Spleen (tissue), 11 donors: Measurements from ENCODE around the gene HYAL2. TPM values are rescaled to one million over a fixed set of nuclear protein-coding genes. Genes with fewer than 3 reads are reported as not detected.
"Not testable (repeated sequence)": the region's sequence is repeated elsewhere in the genome, so short reads cannot be mapped to it uniquely, and the experiment has no call there.

Experiments used
- DNase-seq: peaks from one replicate; pipeline ENCODE4 v3.0.0-alpha.2; 2020
- H3K27ac ChIP-seq, 8 donors: fragments of 200-600 bp; sonication (generic) in 7 of 8; 1 replicate in 4 of 8; 2 replicates in 4 of 8; pipeline versions ENCODE4 v1.5.0 to v1.8.0; 2016 to 2021; ENCODE audit warnings: inconsistent platforms in 4 of 8, mild to moderate bottlenecking in 4 of 8, moderate library complexity in 1 of 8
- H3K27me3 ChIP-seq, 7 donors: fragments of 200-600 bp; sonication (generic) in 6 of 7; replicated peaks in 1 of 7; 1 replicate in 4 of 7; 2 replicates in 3 of 7; pipeline versions ENCODE4 v1.5.0 to v1.8.0; 2016 to 2021; ENCODE audit warnings: inconsistent platforms in 3 of 7, mild to moderate bottlenecking in 1 of 7
- H3K36me3 ChIP-seq, 6 donors: fragments of 200-600 bp; sonication (generic) in 5 of 6; 1 replicate in 4 of 6; 2 replicates in 2 of 6; pipeline versions ENCODE4 v1.5.0 to v1.8.0; 2016 to 2021; ENCODE audit warnings: inconsistent platforms in 2 of 6
- H3K4me1 ChIP-seq, 6 donors: fragments of 200-600 bp; sonication (generic) in 5 of 6; 1 replicate in 3 of 6; 2 replicates in 3 of 6; pipeline versions ENCODE4 v1.5.0 to v1.8.0; 2016 to 2021; ENCODE audit warnings: inconsistent platforms in 3 of 6
- H3K4me3 ChIP-seq, 8 donors: fragments of 200-600 bp; sonication (generic) in 7 of 8; 1 replicate in 4 of 8; 2 replicates in 4 of 8; pipeline versions ENCODE4 v1.5.0 to v1.8.0; 2016 to 2021; ENCODE audit warnings: inconsistent platforms in 4 of 8, mild to moderate bottlenecking in 4 of 8, moderate library complexity in 2 of 8
- H3K9me3 ChIP-seq, 8 donors: fragments of 200-600 bp; sonication (generic) in 7 of 8; 1 replicate in 4 of 8; 2 replicates in 4 of 8; pipeline versions ENCODE4 v1.5.0 to v1.8.0; 2016 to 2021; ENCODE audit warnings: inconsistent platforms in 4 of 8
- POLR2A ChIP-seq, 3 donors: fragments of 450-650 bp; IDR thresholded peaks; one replicate each; pipeline ENCODE4 v1.5.1; 2017; ENCODE audit warnings: antibody characterized with exemption in 3 of 3, mild to moderate bottlenecking in 1 of 3
- POLR2AphosphoS5 ChIP-seq, 3 donors: sonication (generic); formaldehyde crosslinking; IDR thresholded peaks; one replicate each; pipeline ENCODE4 v1.5.1; 2017; ENCODE audit warnings: antibody characterized with exemption in 3 of 3
- WGBS, 5 donors: extraction: QIAGEN DNeasy Blood & Tissue Kit in 3 of 5; methylation state at CpG; one replicate each; pipeline versions ENCODE4 v1.1.5 to v1.1.7; 2013 to 2018; 5-methylcytosine and 5-hydroxymethylcytosine counted together
- intact Hi-C: fragments of 100-400 bp; cut with DNase I; formaldehyde crosslinking; loops from one replicate; pipeline ENCODE4 v1.15.0; 2023; ENCODE audit warnings: low total_unique reads
- polyA plus RNA-seq, 3 donors: library from polyadenylated mRNA; stranded (reverse); fragments of 200-250 nt; gene quantifications; one replicate each; pipeline ENCODE4 v1.2.1, GENCODE V29; 2013
- total RNA-seq, 7 donors: library from RNA; depleted of rRNA in 3 of 7; stranded (reverse); fragments of >200 nt in 3 of 7; fragmentation: NEBNext Ultra II Directional in 4 of 7; extraction: Animal tissue kit (Norgen Biotek cat#: 25700) in 4 of 7; gene quantifications; one replicate each; pipeline versions ENCODE4 v1.1.0 to v1.2.1, GENCODE V29; 2016 to 2021
- TF ChIP-seq, protein P1 (sequence below), 11 experiments: fragments of 200-600 bp in 7 of 11; fragments of 450-650 bp in 4 of 11; sonication (generic) in 4 of 11; IDR thresholded peaks in 8 of 11; conservative IDR thresholded peaks in 3 of 11; 1 replicate in 7 of 11; 2 replicates in 4 of 11; pipeline versions ENCODE4 v1.4.0 to v1.8.0; 2016 to 2021; ENCODE audit warnings: antibody characterized with exemption in 11 of 11, inconsistent platforms in 4 of 11, mild to moderate bottlenecking in 1 of 11
- donor health status: healthy with polysubstance abuse.
- donor health status: DM: no; HTN: no; CAD: no; lungs with moderate emphysema.
- donor health status: DM: no; HTN: no; CAD: no.
- donor health status: Bipolar disorder and iron deficiency.
- donor health status: healthy.
- donor health status: DM: no; HTN: no; CAD: no.
- donor health status: DM: yes; HTN: yes; CAD: no.

HYAL2 gene
- total and polyA plus RNA-seq, 10 donors, result 108 to 746 (median 322) TPM

GRCh38 chr3:50314816-50315215, 7.7 kb downstream of the HYAL2 start:
- TF ChIP-seq POLR2AphosphoS5 (IDR thresholded peaks at IDR 0.05) (peak in 2 of 3 donors; percentile 48 to 67), POLR2A (IDR thresholded peaks at IDR 0.05) (no peak)
- Histone ChIP-seq H3K4me1 (peaks cover 6 to 73% (median 49%) of the 10 kb centered on the region in 6 donors), H3K27me3 (no peaks in the 10 kb centered on the region), H3K36me3 (peaks cover 2 to 53% (median 24%) of the 10 kb centered on the region in 6 donors), H3K4me3 (peak overlapping the region in 1 of 8 donors; percentile 11), H3K27ac (peak overlapping the region in 5 of 8 donors; percentile 13 to 93 (median 50)), H3K9me3 (no peaks in the 10 kb centered on the region)
- 91 to 96% (median 91%) methylated on average over 4 of the region's 4 CpGs for WGBS, 5 donors
- DNase-seq, result no peak
- intact Hi-C loops, result no loop called here

GRCh38 chr3:50314342-50314741, 8.2 kb downstream of the HYAL2 start:
- no peak for TF ChIP-seq POLR2A (IDR thresholded peaks at IDR 0.05)
- peak in 1 of 3 donors; percentile 44 for TF ChIP-seq POLR2AphosphoS5 (IDR thresholded peaks at IDR 0.05)
- 56 to 85% (median 77%) methylated on average over 3 of the region's 3 CpGs for WGBS, 5 donors
- intact Hi-C loops, result no loop called here
- no peaks in the 10 kb centered on the region for H3K27me3 ChIP-seq
- H3K4me3 ChIP-seq, result peak overlapping the region in 1 of 8 donors; percentile 11
- peaks cover 6 to 72% (median 47%) of the 10 kb centered on the region in 6 donors for H3K4me1 ChIP-seq
- no peaks in the 10 kb centered on the region for H3K9me3 ChIP-seq
- peak overlapping the region in 6 of 8 donors; percentile 6 to 93 (median 47) for H3K27ac ChIP-seq
- H3K36me3 ChIP-seq, result peaks cover 2 to 53% (median 20%) of the 10 kb centered on the region in 6 donors
- DNase-seq, result no peak

GRCh38 chr3:50312041-50312440, 10.5 kb downstream of the HYAL2 start:
- DNase-seq, intact Hi-C loops, H3K27me3 ChIP-seq: not testable (repeated sequence)
- H3K9me3 ChIP-seq, result peaks cover 0 to 20% (median 14%) of the 10 kb centered on the region in 8 donors
- H3K27ac ChIP-seq, result peak overlapping the region in 6 of 8 donors; percentile 43 to 88 (median 82)
- H3K36me3 ChIP-seq, result peaks cover 0 to 46% (median 3%) of the 10 kb centered on the region in 6 donors
- H3K4me1 ChIP-seq, result peaks cover 6 to 49% (median 26%) of the 10 kb centered on the region in 6 donors
- WGBS, 5 donors, result 80 to 97% (median 83%) methylated on average over 6 to 32 of the region's 32 CpGs; no CpG with 5 or more reads in 1 of the 5 donors
- peak overlapping the region in 6 of 8 donors; percentile 14 to 64 (median 36) for H3K4me3 ChIP-seq

DNA sequence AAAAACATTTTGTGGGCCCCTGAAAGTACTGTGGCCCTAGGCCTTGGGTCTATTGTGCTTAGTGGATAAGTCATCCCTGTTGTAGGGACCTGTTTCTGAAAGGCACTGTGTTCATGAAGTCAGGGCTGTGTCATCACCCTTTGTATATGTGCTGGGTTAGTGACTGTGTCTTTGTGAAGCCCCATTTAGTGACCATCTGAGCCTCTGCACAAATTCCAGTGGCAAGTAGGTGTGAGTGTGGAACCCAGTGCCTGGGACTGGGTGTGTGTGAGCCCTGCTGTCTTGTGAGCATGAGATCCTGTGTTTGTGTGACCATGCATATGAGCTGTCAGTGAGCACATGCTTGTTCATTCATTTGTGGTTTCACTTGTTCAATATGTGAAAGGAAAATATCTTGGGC, 17.9 kb downstream of the HYAL2 start:
- Histone ChIP-seq H3K36me3 (peaks cover 0 to 19% (median 3%) of the 10 kb centered on the region in 6 donors), H3K9me3 (peaks cover 0 to 20% (median 14%) of the 10 kb centered on the region in 8 donors), H3K27ac (peak overlapping the region in 4 of 8 donors; percentile 3 to 38 (median 20)), H3K4me3 (no peak overlapping the region), H3K27me3 (no peaks in the 10 kb centered on the region), H3K4me1 (peaks cover 7 to 62% (median 32%) of the 10 kb centered on the region in 6 donors)
- TF ChIP-seq POLR2A (IDR thresholded peaks at IDR 0.05), result no peak
- TF ChIP-seq, protein P1, sequence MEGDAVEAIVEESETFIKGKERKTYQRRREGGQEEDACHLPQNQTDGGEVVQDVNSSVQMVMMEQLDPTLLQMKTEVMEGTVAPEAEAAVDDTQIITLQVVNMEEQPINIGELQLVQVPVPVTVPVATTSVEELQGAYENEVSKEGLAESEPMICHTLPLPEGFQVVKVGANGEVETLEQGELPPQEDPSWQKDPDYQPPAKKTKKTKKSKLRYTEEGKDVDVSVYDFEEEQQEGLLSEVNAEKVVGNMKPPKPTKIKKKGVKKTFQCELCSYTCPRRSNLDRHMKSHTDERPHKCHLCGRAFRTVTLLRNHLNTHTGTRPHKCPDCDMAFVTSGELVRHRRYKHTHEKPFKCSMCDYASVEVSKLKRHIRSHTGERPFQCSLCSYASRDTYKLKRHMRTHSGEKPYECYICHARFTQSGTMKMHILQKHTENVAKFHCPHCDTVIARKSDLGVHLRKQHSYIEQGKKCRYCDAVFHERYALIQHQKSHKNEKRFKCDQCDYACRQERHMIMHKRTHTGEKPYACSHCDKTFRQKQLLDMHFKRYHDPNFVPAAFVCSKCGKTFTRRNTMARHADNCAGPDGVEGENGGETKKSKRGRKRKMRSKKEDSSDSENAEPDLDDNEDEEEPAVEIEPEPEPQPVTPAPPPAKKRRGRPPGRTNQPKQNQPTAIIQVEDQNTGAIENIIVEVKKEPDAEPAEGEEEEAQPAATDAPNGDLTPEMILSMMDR (IDR thresholded peaks at IDR 0.05 in 8 of 11, conservative IDR thresholded peaks at IDR 0.05 in 3 of 11), result no peak
- TF ChIP-seq POLR2AphosphoS5 (IDR thresholded peaks at IDR 0.05), result peak in 1 of 3 donors; percentile 51
- intact Hi-C loops, result no loop called here
- DNase-seq, result no peak

- peak within 1 kb of the TSS; percentile 6 to 90 (median 34) for H3K4me3 ChIP-seq
- peaks cover 0 to 8% (median 0%) of the 10 kb centered on the region in 6 donors for H3K36me3 ChIP-seq
- TF ChIP-seq POLR2A (IDR thresholded peaks at IDR 0.05) (no peak), POLR2AphosphoS5 (IDR thresholded peaks at IDR 0.05) (peak; percentile 86 to 88 (median 86))
- TF ChIP-seq, protein P1 (IDR thresholded peaks at IDR 0.05 in 8 of 11, conservative IDR thresholded peaks at IDR 0.05 in 3 of 11), result peak in 1 of 11 experiments; percentile 34
- peak within 1 kb of the TSS; percentile 2 to 98 (median 94) for H3K27ac ChIP-seq
- H3K9me3 ChIP-seq, result peaks cover 0 to 10% (median 5%) of the 10 kb centered on the region in 8 donors
- no peaks in the 10 kb centered on the region for H3K27me3 ChIP-seq
- intact Hi-C loops, result no loop called here
- 38 to 73% (median 56%) methylated on average over 9 to 14 of the region's 14 CpGs for WGBS, 5 donors
- H3K4me1 ChIP-seq, result peaks cover 14 to 70% (median 38%) of the 10 kb centered on the region in 6 donors
- DNase-seq, result peak; percentile 91
These were observed 19.3 kb downstream of the HYAL2 start, which contains the start of gene HYAL1 for GRCh38 chr3:50303013-50303815. TSS of gene HYAL1 (minus strand) at chr3:50303574. CDS start at chr3:50302956, 618 bp downstream.
